Epithelial cell of esophagus (primary cell): Measurements from ENCODE around the gene HERPUD1.

Experiments
- DNase-seq: peaks from one replicate; pipeline ENCODE4 v3.0.0; 2010; ENCODE audit warnings: low read depth
- H3K4me3 ChIP-seq: 2 replicates; pipeline ENCODE4 v1.5.1; 2011; ENCODE audit warnings: mild to moderate bottlenecking, low read length, control low read depth
- TF ChIP-seq, protein P1 (sequence below): IDR thresholded peaks from 2 replicates; pipeline ENCODE4 v1.5.1; 2011; ENCODE audit warnings: low read depth, mild to moderate bottlenecking, low read length, control low read depth, inconsistent platforms; ENCODE audit not compliant: insufficient read depth; ENCODE audit errors: missing control alignments

Gene HERPUD1

DNA sequence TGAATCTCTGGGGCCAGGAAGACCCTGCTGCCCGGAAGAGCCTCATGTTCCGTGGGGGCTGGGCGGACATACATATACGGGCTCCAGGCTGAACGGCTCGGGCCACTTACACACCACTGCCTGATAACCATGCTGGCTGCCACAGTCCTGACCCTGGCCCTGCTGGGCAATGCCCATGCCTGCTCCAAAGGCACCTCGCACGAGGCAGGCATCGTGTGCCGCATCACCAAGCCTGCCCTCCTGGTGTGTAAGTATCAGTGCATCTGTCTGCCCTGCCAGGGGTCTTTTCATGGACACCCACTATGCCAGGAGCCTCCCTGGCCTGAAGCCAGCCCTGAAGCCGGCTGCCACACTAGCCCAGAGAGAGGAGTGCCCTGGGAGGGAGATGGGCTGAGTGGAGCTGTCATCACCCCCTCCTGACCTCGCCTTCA, 29.9 kb downstream of the HERPUD1 start, which contains the start of gene CETP:
CETP (plus strand) TSS at position 100 of the 431 bp plus-strand sequence; CDS start at position 130, 30 bp downstream.
- H3K4me3 ChIP-seq, result no peak within 1 kb of the TSS
- TF ChIP-seq, protein P1, sequence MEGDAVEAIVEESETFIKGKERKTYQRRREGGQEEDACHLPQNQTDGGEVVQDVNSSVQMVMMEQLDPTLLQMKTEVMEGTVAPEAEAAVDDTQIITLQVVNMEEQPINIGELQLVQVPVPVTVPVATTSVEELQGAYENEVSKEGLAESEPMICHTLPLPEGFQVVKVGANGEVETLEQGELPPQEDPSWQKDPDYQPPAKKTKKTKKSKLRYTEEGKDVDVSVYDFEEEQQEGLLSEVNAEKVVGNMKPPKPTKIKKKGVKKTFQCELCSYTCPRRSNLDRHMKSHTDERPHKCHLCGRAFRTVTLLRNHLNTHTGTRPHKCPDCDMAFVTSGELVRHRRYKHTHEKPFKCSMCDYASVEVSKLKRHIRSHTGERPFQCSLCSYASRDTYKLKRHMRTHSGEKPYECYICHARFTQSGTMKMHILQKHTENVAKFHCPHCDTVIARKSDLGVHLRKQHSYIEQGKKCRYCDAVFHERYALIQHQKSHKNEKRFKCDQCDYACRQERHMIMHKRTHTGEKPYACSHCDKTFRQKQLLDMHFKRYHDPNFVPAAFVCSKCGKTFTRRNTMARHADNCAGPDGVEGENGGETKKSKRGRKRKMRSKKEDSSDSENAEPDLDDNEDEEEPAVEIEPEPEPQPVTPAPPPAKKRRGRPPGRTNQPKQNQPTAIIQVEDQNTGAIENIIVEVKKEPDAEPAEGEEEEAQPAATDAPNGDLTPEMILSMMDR, result no peak
- no peak for DNase-seq

DNA sequence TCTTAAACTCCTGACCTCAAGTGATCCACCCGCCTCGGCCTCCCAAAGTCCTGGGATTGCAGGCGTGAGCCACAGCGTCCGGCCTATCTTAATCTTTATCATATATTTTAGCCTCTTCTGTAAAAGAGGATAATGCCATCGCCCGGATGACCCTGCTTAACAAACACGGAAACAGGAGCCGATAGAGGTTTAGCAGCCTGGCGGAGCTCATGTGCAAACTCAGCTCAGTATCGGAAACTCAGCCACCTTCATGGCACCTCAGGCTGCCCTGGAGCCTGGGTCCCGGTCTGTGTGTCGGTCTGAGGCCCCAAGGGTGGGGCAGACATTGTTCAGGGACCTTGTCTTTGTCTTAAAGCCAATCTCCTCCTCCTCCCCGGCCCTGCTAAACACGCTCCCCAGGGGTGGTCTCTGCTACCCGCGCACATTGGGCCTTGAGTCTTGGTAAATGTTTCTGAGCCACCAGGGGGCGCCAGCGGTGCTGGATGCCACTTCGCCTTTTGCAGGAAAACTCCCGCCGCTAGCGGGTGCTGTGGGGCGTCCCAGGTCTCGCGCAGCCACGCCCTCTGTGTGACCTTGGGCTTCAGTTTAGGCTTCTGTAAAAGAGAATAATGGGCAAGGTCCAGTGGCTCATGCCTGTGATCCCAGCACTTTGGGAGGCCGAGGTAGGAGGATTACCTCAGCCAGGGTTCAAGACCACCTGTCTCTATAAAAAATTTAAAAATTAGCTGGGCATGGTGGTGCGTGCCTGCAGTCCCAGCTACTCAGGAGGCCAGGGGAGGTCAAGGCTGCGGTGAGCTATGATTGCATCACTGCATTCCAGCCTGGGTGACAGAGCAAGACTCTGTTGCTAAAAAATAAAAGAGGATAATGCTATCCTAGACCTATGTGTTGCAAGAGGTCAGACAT, 32.6 kb downstream of the HERPUD1 start:
- peak; percentile 60 for DNase-seq
- TF ChIP-seq, protein P1, result peak; percentile 71
- no peak overlapping the region for H3K4me3 ChIP-seq

DNA sequence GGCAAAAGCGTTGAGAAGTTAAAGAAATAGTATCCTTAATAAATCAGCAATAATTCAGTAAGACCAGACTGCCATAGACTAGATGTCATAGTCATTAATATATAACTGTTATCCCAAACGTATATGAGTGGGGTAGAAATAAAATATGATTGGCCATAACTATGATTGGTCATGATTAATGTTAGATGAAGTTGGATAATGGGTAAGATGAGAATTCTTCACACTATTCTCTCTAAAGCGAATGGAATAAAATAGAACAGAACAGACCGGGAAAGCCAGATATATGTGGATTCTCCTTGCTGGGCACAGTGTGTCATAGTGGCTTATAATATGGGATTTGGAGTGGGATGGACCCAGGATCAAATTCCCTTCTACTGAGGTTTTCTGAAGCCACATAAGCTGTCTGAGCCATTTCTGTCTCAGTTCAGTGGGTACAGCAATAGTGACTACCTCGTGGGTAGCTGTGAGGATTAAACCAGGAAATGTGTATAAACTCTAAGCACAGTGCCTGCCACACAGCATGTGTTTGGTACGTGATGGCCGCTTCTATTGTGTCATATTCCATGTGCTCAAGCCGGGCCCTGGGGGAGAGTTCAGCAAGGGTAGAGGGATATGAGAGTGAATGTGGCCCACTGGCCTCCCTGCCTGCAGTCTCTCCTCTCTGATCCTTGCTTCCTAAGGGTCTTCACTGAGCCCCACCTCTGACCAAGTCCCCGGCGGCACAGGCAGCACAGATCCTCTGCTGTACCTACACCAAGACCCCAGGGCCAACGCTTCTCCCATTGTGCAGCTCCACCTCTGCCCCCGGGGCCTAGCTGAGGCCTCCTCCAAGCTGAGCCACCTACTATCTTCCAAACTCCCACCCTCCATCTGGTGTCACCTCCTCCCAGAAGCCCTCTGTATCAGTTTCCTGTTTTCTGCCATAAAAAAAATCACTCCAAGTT, 33.5 kb downstream of the HERPUD1 start:
- DNase-seq, result no peak
- TF ChIP-seq, protein P1, result no peak
- no peak overlapping the region for H3K4me3 ChIP-seq

DNA sequence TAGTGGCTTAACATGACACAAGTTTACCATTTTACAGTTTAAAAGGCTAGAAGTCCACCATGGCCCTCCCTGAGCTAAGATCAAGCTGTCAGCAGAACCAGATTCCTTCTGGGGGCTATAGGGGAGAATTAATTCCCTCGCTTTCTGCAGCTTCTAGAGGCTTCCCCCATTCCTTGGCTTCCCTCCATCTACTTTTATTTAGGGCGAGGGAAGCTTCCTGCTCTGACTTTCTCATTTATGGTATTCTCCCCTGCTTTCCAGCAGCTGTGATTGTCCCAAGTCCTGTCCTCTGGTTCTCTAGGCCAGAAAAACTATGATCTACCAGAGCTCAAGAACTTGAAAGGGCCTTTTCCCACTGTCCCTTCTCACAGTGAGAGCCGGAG, 34.1 kb downstream of the HERPUD1 start:
- no peak for DNase-seq
- TF ChIP-seq, protein P1, result no peak
- H3K4me3 ChIP-seq, result no peak overlapping the region

DNA sequence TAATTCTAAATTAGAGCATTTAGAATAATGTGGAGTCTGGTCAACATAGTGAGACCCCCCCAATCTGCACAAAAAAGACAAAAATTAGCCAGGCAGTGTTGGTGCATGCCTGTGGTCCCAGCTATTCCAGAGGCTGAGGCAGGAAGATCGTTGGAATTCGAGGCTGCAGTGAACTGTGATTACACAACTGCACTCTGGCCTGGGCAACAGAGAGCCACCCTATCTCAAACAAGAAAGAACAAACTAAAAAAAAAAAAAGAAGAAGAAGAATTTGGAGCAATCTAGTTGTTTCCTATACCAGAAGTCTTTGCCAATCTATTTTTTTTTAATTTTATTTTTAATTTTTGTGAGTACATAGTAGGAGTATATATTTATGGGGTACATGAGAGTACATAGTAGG, 35.8 kb downstream of the HERPUD1 start:
- TF ChIP-seq, protein P1, result no peak
- no peak for DNase-seq

DNA sequence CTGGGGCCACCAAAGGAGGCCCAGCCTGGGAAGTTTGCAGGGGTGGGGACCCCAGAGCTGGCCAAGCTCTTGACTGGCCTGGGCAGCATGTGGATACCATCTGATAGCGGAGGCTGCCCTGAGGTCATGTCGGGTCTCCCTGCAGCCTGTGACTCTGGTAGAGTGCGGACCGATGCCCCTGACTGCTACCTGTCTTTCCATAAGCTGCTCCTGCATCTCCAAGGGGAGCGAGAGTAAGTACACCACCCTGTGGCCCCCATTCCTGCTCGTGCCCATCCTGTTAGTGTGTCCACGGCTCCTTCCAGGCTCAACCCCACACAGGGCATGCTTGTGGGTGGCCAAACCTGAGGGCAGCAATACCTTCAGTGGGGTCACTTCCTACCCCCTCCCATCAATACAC, 37.8 kb downstream of the HERPUD1 start:
- TF ChIP-seq, protein P1, result no peak
- no peak for DNase-seq
- no peak overlapping the region for H3K4me3 ChIP-seq

More for the DNA sequence above, 35.8 kb downstream of the HERPUD1 start:
- H3K4me3 ChIP-seq, result no peak overlapping the region
